IMR-90 (cell line): ENCODE results near the gene ZBTB11. TPM values are rescaled to one million over a fixed set of nuclear protein-coding genes. Genes with fewer than 3 reads are reported as not detected.

ENCODE experiments used
- ATAC-seq: fragments of 200-7000 bp; cut with Tn5 transposase; 2 replicates; pipeline ENCODE4 v1.9.1; 2020; ENCODE audit warnings: low read depth, mild to moderate bottlenecking, moderate library complexity
- BruUV-seq: library from RNA; stranded (reverse); fragments of 400-500 nt; replicated peaks from 2 replicates; lab custom pipeline; 2021; lab: Mats Ljungman, UMichigan
- CTCF ChIA-PET: fragments of 300-600 bp; formaldehyde crosslinking; extraction: SDS; loops from one replicate; lab custom pipeline; 2021; ENCODE audit warnings: antibody characterized with exemption; lab: Yijun Ruan, JAX
- POLR2A ChIA-PET: fragments of 300-600 bp; sonication (Branson Sonifier 250); formaldehyde crosslinking; loops from one replicate; lab custom pipeline; 2022; ENCODE audit warnings: antibody characterized with exemption; ENCODE audit not compliant: unreplicated experiment; lab: Charles Lee
- DNase-seq: peaks from one replicate; pipeline ENCODE4 v3.0.0; 2013
- H2AFZ ChIP-seq: replicated peaks from 2 replicates; pipeline ENCODE3; 2013; ENCODE audit warnings: low read length, mild to moderate bottlenecking; ENCODE audit not compliant: poor library complexity
- H2AK5ac ChIP-seq: 2 replicates; pipeline ENCODE4 v1.6.1; 2013; ENCODE audit warnings: low read depth, low read length, inconsistent platforms
- H2AK9ac ChIP-seq: replicated peaks from 2 replicates; pipeline ENCODE3; 2013; ENCODE audit warnings: mild to moderate bottlenecking, low read depth, low read length, moderate library complexity; ENCODE audit not compliant: poor library complexity
- H2BK120ac ChIP-seq: 2 replicates; pipeline ENCODE4 v1.6.1; 2013; ENCODE audit warnings: low read depth, low read length, inconsistent platforms
- H2BK15ac ChIP-seq: 3 replicates; pipeline ENCODE4 v1.6.1; 2013; ENCODE audit warnings: low read depth, low read length, inconsistent platforms
- H2BK20ac ChIP-seq: 2 replicates; pipeline ENCODE4 v1.6.1; 2013; ENCODE audit warnings: low read depth, mild to moderate bottlenecking, inconsistent platforms, low read length, moderate library complexity
- H2BK5ac ChIP-seq: 2 replicates; pipeline ENCODE4 v1.6.1; 2013; ENCODE audit warnings: mild to moderate bottlenecking, low read depth, low read length, inconsistent platforms; ENCODE audit not compliant: poor library complexity, severe bottlenecking
- H3K14ac ChIP-seq: replicated peaks from 2 replicates; pipeline ENCODE4 v1.6.1; 2013; ENCODE audit warnings: low read depth, low read length, inconsistent platforms
- H3K18ac ChIP-seq: 2 replicates; pipeline ENCODE4 v1.6.1; 2013; ENCODE audit warnings: low read depth, low read length, control low read depth
- H3K23ac ChIP-seq: 2 replicates; pipeline ENCODE4 v1.6.1; 2013; ENCODE audit warnings: low read depth, low read length, inconsistent platforms
- H3K27ac ChIP-seq: 2 replicates; pipeline ENCODE4 v1.5.1; 2013; ENCODE audit warnings: mild to moderate bottlenecking, control low read depth, low read length; ENCODE audit not compliant: insufficient read depth
- H3K27me3 ChIP-seq: 2 replicates; pipeline ENCODE4 v1.6.1; 2013; ENCODE audit warnings: low read length; ENCODE audit not compliant: control insufficient read depth, insufficient read depth
- H3K36me3 ChIP-seq: 2 replicates; pipeline ENCODE4 v1.6.1; 2013; ENCODE audit warnings: low read length, mixed read lengths; ENCODE audit not compliant: control insufficient read depth, insufficient read depth
- H3K4ac ChIP-seq: 2 replicates; pipeline ENCODE4 v1.6.1; 2013; ENCODE audit warnings: low read depth, low read length, inconsistent platforms
- H3K4me1 ChIP-seq: 2 replicates; pipeline ENCODE4 v1.6.1; 2013; ENCODE audit warnings: low read length, mixed read lengths; ENCODE audit not compliant: control insufficient read depth, insufficient read depth
- H3K4me2 ChIP-seq: 2 replicates; pipeline ENCODE4 v1.6.1; 2013; ENCODE audit warnings: low read depth, mild to moderate bottlenecking, control low read depth, low read length, moderate library complexity
- H3K4me3 ChIP-seq: 2 replicates; pipeline ENCODE4 v1.5.1; 2013; ENCODE audit warnings: low read depth, mild to moderate bottlenecking, control low read depth, low read length, moderate library complexity; ENCODE audit not compliant: insufficient read depth
- H3K56ac ChIP-seq: 2 replicates; pipeline ENCODE4 v1.6.1; 2013; ENCODE audit warnings: low read length, inconsistent platforms; ENCODE audit not compliant: insufficient read depth; ENCODE audit errors: extremely low read depth
- H3K79me1 ChIP-seq, 2 experiments: 2 replicates each; pipeline ENCODE4 v1.6.1; 2013; ENCODE audit warnings: low read length in 2 of 2, inconsistent platforms in 1 of 2, low read depth in 1 of 2
- H3K9ac ChIP-seq: 2 replicates; pipeline ENCODE4 v1.6.1; 2013; ENCODE audit warnings: low read depth, low read length, control low read depth
- H3K9me1 ChIP-seq: 2 replicates; pipeline ENCODE4 v1.6.1; 2013; ENCODE audit warnings: low read length, inconsistent platforms; ENCODE audit not compliant: insufficient read depth
- H3K9me3 ChIP-seq: 2 replicates; pipeline ENCODE4 v1.6.1; 2013; ENCODE audit warnings: low read length; ENCODE audit not compliant: control insufficient read depth, insufficient read depth
- H4K20me1 ChIP-seq: 2 replicates; pipeline ENCODE4 v1.6.1; 2013; ENCODE audit warnings: low read length, inconsistent platforms; ENCODE audit not compliant: insufficient read depth
- H4K5ac ChIP-seq: 2 replicates; pipeline ENCODE4 v1.6.1; 2013; ENCODE audit warnings: mild to moderate bottlenecking, low read depth, low read length, control low read depth
- H4K8ac ChIP-seq, 2 experiments: 2 replicates each; pipeline ENCODE4 v1.6.1; 2013; ENCODE audit warnings: low read depth in 2 of 2, low read length in 2 of 2, control low read depth in 1 of 2, inconsistent platforms in 1 of 2
- H4K91ac ChIP-seq: 2 replicates; pipeline ENCODE4 v1.6.1; 2013; ENCODE audit warnings: low read depth, low read length, inconsistent platforms; ENCODE audit not compliant: insufficient read depth
- BHLHE40 ChIP-seq: fragments of 150-350 bp; IDR thresholded peaks from 2 replicates; pipeline ENCODE4 v1.6.1; 2016; ENCODE audit warnings: mild to moderate bottlenecking, low read depth, low read length
- CEBPB ChIP-seq: IDR thresholded peaks from 2 replicates; pipeline ENCODE4 v1.6.1; 2012; ENCODE audit warnings: low read depth, low read length, improper control_type of control experiment
- CHD1 ChIP-seq: IDR thresholded peaks from 2 replicates; pipeline ENCODE4 v1.6.1; 2012; ENCODE audit warnings: low read depth, low read length, improper control_type of control experiment
- FOS ChIP-seq: fragments of 150-350 bp; IDR thresholded peaks from 2 replicates; pipeline ENCODE4 v1.6.1; 2016; ENCODE audit warnings: low read depth, low read length
- MAFK ChIP-seq: IDR thresholded peaks from 2 replicates; pipeline ENCODE4 v1.6.1; 2012; ENCODE audit warnings: low read depth, low read length, improper control_type of control experiment
- MAZ ChIP-seq: IDR thresholded peaks from 2 replicates; pipeline ENCODE4 v1.6.1; 2012; ENCODE audit warnings: low read depth, mild to moderate bottlenecking, low read length, improper control_type of control experiment, moderate library complexity, borderline replicate concordance
- MXI1 ChIP-seq: IDR thresholded peaks from 2 replicates; pipeline ENCODE4 v1.6.1; 2012; ENCODE audit warnings: low read depth, mild to moderate bottlenecking, low read length, moderate library complexity, borderline replicate concordance
- NFE2L2 ChIP-seq: fragments of 150-350 bp; IDR thresholded peaks from 2 replicates; pipeline ENCODE4 v1.6.1; 2016; ENCODE audit warnings: low read depth, mild to moderate bottlenecking, low read length
- POLR2A ChIP-seq: IDR thresholded peaks from 2 replicates; pipeline ENCODE4 v1.6.1; 2012; ENCODE audit warnings: mild to moderate bottlenecking, low read depth, low read length
- RAD21 ChIP-seq: IDR thresholded peaks from 2 replicates; pipeline ENCODE4 v1.6.1; 2012; ENCODE audit warnings: low read length, improper control_type of control experiment
- RCOR1 ChIP-seq: IDR thresholded peaks from 2 replicates; pipeline ENCODE4 v1.6.1; 2012; ENCODE audit warnings: mild to moderate bottlenecking, low read length, improper control_type of control experiment; ENCODE audit not compliant: insufficient replicate concordance
- RFX5 ChIP-seq: IDR thresholded peaks from 2 replicates; pipeline ENCODE4 v1.8.0; 2012; ENCODE audit warnings: low read depth, mild to moderate bottlenecking, low read length, moderate library complexity
- SMC3 ChIP-seq: fragments of 150-350 bp; IDR thresholded peaks from 2 replicates; pipeline ENCODE4 v1.6.1; 2016; ENCODE audit warnings: low read depth, mild to moderate bottlenecking, antibody characterized with exemption, low read length, moderate library complexity
- dilution Hi-C: fragments of 300-500 bp; cut with HindIII; formaldehyde crosslinking; loops from one replicate; pipeline ENCODE4 v1.14.3; 2018; ENCODE audit warnings: low sequenced_read_pairs; ENCODE audit not compliant: unreplicated experiment
- in situ Hi-C: fragments of 300-500 bp; cut with MboI; formaldehyde crosslinking; loops from 3 replicates; pipeline ENCODE4 v1.14.3; 2019; ENCODE audit warnings: low sequenced_read_pairs, inconsistent platforms, mixed read lengths
- intact Hi-C: fragments of 100-400 bp; cut with micrococcal nuclease; formaldehyde crosslinking; loops from 2 replicates; pipeline ENCODE4 v1.10.0; 2022
- polyA plus RNA-seq, 3 experiments: library from polyadenylated mRNA; depleted of rRNA; stranded (reverse); fragments of >200 nt; gene quantifications; 2 replicates each; pipeline ENCODE4 v1.2.3, GENCODE V29; 2012; ENCODE audit warnings: low replicate concordance in 1 of 3
- total RNA-seq: library from RNA; depleted of rRNA; stranded (reverse); fragments of >200 nt; gene quantifications from 2 replicates; pipeline ENCODE4 v1.2.3, GENCODE V29; 2012
- TF ChIP-seq, protein P1 (sequence below): fragments of 150-350 bp; IDR thresholded peaks from 2 replicates; pipeline ENCODE4 v1.6.1; 2017; ENCODE audit warnings: mild to moderate bottlenecking, antibody characterized with exemption, low read length, low read depth
- TF ChIP-seq, protein P2 (sequence below): conservative IDR thresholded peaks from 2 replicates; pipeline ENCODE4 v1.5.1; 2012; ENCODE audit warnings: mild to moderate bottlenecking, low read depth, low read length, improper control_type of control experiment
- TF ChIP-seq, protein P3 (sequence below): fragments of 150-350 bp; IDR thresholded peaks from 2 replicates; pipeline ENCODE4 v1.6.1; 2016; ENCODE audit warnings: low read depth, mild to moderate bottlenecking, low read length, moderate library complexity, borderline replicate concordance

Gene ZBTB11
- total and polyA plus RNA-seq, 2 of the 4 experiments (the other 2 are of a cell fraction) = 6.0 to 17.2 TPM

DNA sequence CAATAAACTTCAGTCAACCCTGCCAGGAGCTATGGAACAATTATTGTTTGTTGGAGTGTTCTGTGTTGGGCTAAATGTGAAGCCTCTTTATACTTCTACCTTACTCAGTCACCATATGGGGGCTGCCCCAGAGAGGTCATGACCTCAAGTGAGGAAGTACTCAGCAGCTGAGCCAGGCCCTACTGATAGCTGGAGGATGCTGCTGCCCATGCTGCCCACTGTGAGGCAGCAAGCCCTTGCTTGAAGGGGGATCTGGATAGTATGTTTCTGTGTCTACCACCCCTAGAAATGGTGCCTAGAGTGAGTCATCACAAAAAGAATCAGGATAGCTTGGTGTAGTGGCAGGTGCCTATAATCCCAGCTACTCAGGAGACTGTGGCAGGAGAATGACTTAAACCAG, 14.0 kb upstream of the ZBTB11 start:
- H2BK5ac ChIP-seq = no peak overlapping the region
- no peak overlapping the region for H3K56ac ChIP-seq
- no peak overlapping the region for H4K8ac ChIP-seq
- no peak overlapping the region for H3K27ac ChIP-seq
- H4K91ac ChIP-seq = no peak overlapping the region
- no peak for DNase-seq
- H3K9me1 ChIP-seq = peaks cover 3% of the 10 kb centered on the region; the same call in 1 of the 2 replicates
- H4K20me1 ChIP-seq = peaks cover 4% of the 10 kb centered on the region; the same call in 1 of the 2 replicates
- POLR2A ChIA-PET = no interaction called here
- CTCF ChIA-PET = no interaction called here
- H3K36me3 ChIP-seq = no peaks in the 10 kb centered on the region; the same call in 1 of the 2 replicates
- H3K4ac ChIP-seq = no peak overlapping the region; the same call in 1 of the 2 replicates
- peaks cover 5% of the 10 kb centered on the region for H3K4me1 ChIP-seq
- no peak overlapping the region for H2AFZ ChIP-seq
- H3K9ac ChIP-seq = no peak overlapping the region
- no peak for ATAC-seq
- BruUV-seq = no TSS peak
- TF ChIP-seq MXI1 (no peak), CHD1 (no peak), MAFK (no peak), RAD21 (no peak), FOS (no peak), RCOR1 (no peak), POLR2A (no peak), NFE2L2 (no peak), RFX5 (no peak), BHLHE40 (no peak), SMC3 (no peak), MAZ (no peak), CEBPB (no peak)
- TF ChIP-seq, protein P1, sequence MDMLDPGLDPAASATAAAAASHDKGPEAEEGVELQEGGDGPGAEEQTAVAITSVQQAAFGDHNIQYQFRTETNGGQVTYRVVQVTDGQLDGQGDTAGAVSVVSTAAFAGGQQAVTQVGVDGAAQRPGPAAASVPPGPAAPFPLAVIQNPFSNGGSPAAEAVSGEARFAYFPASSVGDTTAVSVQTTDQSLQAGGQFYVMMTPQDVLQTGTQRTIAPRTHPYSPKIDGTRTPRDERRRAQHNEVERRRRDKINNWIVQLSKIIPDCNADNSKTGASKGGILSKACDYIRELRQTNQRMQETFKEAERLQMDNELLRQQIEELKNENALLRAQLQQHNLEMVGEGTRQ = no peak
- TF ChIP-seq, protein P2, sequence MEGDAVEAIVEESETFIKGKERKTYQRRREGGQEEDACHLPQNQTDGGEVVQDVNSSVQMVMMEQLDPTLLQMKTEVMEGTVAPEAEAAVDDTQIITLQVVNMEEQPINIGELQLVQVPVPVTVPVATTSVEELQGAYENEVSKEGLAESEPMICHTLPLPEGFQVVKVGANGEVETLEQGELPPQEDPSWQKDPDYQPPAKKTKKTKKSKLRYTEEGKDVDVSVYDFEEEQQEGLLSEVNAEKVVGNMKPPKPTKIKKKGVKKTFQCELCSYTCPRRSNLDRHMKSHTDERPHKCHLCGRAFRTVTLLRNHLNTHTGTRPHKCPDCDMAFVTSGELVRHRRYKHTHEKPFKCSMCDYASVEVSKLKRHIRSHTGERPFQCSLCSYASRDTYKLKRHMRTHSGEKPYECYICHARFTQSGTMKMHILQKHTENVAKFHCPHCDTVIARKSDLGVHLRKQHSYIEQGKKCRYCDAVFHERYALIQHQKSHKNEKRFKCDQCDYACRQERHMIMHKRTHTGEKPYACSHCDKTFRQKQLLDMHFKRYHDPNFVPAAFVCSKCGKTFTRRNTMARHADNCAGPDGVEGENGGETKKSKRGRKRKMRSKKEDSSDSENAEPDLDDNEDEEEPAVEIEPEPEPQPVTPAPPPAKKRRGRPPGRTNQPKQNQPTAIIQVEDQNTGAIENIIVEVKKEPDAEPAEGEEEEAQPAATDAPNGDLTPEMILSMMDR = no peak
- TF ChIP-seq, protein P3, sequence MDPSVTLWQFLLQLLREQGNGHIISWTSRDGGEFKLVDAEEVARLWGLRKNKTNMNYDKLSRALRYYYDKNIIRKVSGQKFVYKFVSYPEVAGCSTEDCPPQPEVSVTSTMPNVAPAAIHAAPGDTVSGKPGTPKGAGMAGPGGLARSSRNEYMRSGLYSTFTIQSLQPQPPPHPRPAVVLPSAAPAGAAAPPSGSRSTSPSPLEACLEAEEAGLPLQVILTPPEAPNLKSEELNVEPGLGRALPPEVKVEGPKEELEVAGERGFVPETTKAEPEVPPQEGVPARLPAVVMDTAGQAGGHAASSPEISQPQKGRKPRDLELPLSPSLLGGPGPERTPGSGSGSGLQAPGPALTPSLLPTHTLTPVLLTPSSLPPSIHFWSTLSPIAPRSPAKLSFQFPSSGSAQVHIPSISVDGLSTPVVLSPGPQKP = no peak
- peaks cover 0 to 7% of the 10 kb centered on the region in 2 experiments; a peak in 2 of 4 replicates for H3K79me1 ChIP-seq
- no peak overlapping the region for H3K23ac ChIP-seq
- no peak overlapping the region; the same call in 1 of the 2 replicates for H2AK5ac ChIP-seq
- no peak overlapping the region for H2BK120ac ChIP-seq
- intact Hi-C loops = no loop called here
- H3K14ac ChIP-seq = no peak overlapping the region
- no peaks in the 10 kb centered on the region for H3K9me3 ChIP-seq
- dilution Hi-C loops = no loop called here
- no peak overlapping the region for H4K5ac ChIP-seq
- no peak overlapping the region for H3K4me2 ChIP-seq
- H2AK9ac ChIP-seq = no peak overlapping the region
- H3K18ac ChIP-seq = no peak overlapping the region
- no peak overlapping the region for H2BK20ac ChIP-seq
- in situ Hi-C loops = no loop called here
- no peak overlapping the region for H3K4me3 ChIP-seq
- H3K27me3 ChIP-seq = no peaks in the 10 kb centered on the region
- no peak overlapping the region for H2BK15ac ChIP-seq
